IPS-15b (cell line): ENCODE results near the gene PPIP5K2.
"Not testable (repeated sequence)": the region's sequence is repeated elsewhere in the genome, so short reads cannot be mapped to it uniquely, and the experiment has no call there.

Experiments
- H3K27me3 ChIP-seq: one replicate; pipeline ENCODE4 v1.6.1; 2013; ENCODE audit warnings: low read length; ENCODE audit not compliant: control insufficient read depth, insufficient read depth
- H3K36me3 ChIP-seq: one replicate; pipeline ENCODE4 v1.6.1; 2013; ENCODE audit warnings: low read length; ENCODE audit not compliant: control insufficient read depth, insufficient read depth
- H3K4me1 ChIP-seq: one replicate; pipeline ENCODE4 v1.6.1; 2013; ENCODE audit warnings: mild to moderate bottlenecking, low read length; ENCODE audit not compliant: control insufficient read depth, insufficient read depth
- H3K4me3 ChIP-seq: one replicate; pipeline ENCODE4 v1.5.1; 2013; ENCODE audit warnings: low read depth, low read length
- H3K9ac ChIP-seq: one replicate; pipeline ENCODE4 v1.6.1; 2013; ENCODE audit warnings: low read depth, mild to moderate bottlenecking, low read length
- H3K9me3 ChIP-seq: one replicate; pipeline ENCODE4 v1.6.1; 2013; ENCODE audit warnings: mild to moderate bottlenecking, low read length; ENCODE audit not compliant: control insufficient read depth, insufficient read depth

The PPIP5K2 gene

DNA sequence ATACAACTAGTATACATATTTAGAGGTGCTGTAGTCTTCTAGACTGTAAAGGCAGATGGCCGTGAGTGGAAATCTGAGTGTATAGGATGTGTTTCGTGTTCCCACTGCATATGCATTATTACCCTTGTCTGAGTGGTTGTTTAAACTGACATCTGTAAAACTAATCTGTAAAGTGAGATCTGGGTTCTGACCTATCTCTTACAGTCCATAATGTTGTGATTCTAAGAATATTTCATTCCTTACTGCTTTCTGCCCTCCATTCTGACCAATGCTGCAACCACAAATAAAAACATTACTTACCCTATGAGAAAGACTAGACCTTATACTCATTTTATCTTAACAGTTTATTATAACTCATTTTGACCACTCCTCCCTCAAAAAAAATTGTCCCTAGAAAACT lies 90.9 kb downstream of the PPIP5K2 start:
- H3K36me3 ChIP-seq, result no peaks in the 10 kb centered on the region
- no peaks in the 10 kb centered on the region for H3K27me3 ChIP-seq
- H3K9ac ChIP-seq, result no peak overlapping the region
- H3K4me1 ChIP-seq, result peaks cover 4% of the 10 kb centered on the region
- no peaks in the 10 kb centered on the region for H3K9me3 ChIP-seq
- no peak overlapping the region for H3K4me3 ChIP-seq

- H3K27me3 ChIP-seq, result no peaks in the 10 kb centered on the region
- no peak overlapping the region for H3K4me3 ChIP-seq
- peaks cover 4% of the 10 kb centered on the region for H3K4me1 ChIP-seq
- no peaks in the 10 kb centered on the region for H3K9me3 ChIP-seq
- no peak overlapping the region for H3K9ac ChIP-seq
- no peaks in the 10 kb centered on the region for H3K36me3 ChIP-seq
Observed at GRCh38 chr5:103211576-103212561, 91.8 kb downstream of the PPIP5K2 start.

- Histone ChIP-seq H3K4me1 (peaks cover 4% of the 10 kb centered on the region), H3K9ac (no peak overlapping the region), H3K36me3 (no peaks in the 10 kb centered on the region), H3K4me3 (no peak overlapping the region), H3K9me3 (no peaks in the 10 kb centered on the region), H3K27me3 (no peaks in the 10 kb centered on the region)
Observed at GRCh38 chr5:103216137-103216536, 96.0 kb downstream of the PPIP5K2 start.

GRCh38 chr5:103216697-103217096 lies 96.6 kb downstream of the PPIP5K2 start:
- no peak overlapping the region for H3K9ac ChIP-seq

DNA sequence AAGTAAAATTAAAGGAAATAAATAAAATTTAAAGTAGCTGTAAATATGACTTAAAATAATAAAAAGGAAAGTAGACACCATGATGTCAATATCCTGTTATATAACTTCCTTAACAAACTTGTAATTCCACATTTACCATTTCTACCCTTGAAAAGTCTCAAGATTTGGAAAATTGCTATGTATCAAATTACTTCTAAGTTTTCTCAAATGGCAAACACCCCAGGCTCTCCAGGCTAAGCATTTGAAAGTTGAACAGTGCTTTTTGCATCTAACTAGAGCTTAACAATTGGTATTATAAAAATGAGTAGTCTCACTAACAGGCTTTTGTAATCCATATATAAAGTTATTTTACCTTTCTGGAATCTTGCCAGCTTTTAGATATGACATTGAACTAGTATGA lies 97.0 kb downstream of the PPIP5K2 start:
- no peak overlapping the region for H3K4me3 ChIP-seq
- no peaks in the 10 kb centered on the region for H3K9me3 ChIP-seq
- no peaks in the 10 kb centered on the region for H3K36me3 ChIP-seq
- H3K4me1 ChIP-seq, result no peaks in the 10 kb centered on the region
- H3K27me3 ChIP-seq, result no peaks in the 10 kb centered on the region
- no peak overlapping the region for H3K9ac ChIP-seq

More at GRCh38 chr5:103216697-103217096, 96.6 kb downstream of the PPIP5K2 start:
- H3K9me3 ChIP-seq, result no peaks in the 10 kb centered on the region
- no peaks in the 10 kb centered on the region for H3K27me3 ChIP-seq
- H3K4me3 ChIP-seq, result no peak overlapping the region
- H3K36me3 ChIP-seq, result no peaks in the 10 kb centered on the region
- no peaks in the 10 kb centered on the region for H3K4me1 ChIP-seq

DNA sequence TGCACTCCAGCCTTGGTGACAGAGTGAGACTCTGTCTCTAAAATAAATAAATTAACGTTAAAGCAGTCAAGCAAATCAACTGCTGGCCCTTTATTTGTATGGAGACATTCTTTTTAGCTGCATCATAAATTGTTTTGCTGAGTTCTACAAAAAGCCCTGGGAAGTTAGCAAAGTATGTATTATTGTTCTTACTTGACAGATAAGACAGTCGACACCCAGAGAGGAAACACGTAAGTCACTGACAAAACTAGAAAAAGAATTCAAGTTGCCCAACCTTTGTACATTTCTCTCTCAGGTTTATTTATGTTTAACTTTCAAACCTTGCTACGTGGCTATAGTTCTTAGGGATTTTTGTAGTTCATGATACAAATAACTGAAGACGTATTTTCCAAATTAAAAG lies 98.1 kb downstream of the PPIP5K2 start:
- Histone ChIP-seq H3K36me3 (no peaks in the 10 kb centered on the region), H3K4me1 (no peaks in the 10 kb centered on the region), H3K9me3 (no peaks in the 10 kb centered on the region), H3K27me3 (no peaks in the 10 kb centered on the region), H3K9ac (no peak overlapping the region), H3K4me3 (no peak overlapping the region)

GRCh38 chr5:103219074-103219473 lies 99.0 kb downstream of the PPIP5K2 start:
- not testable (repeated sequence) for H3K4me3 ChIP-seq, H3K9ac ChIP-seq, H3K4me1 ChIP-seq, H3K9me3 ChIP-seq, H3K27me3 ChIP-seq, H3K36me3 ChIP-seq

DNA sequence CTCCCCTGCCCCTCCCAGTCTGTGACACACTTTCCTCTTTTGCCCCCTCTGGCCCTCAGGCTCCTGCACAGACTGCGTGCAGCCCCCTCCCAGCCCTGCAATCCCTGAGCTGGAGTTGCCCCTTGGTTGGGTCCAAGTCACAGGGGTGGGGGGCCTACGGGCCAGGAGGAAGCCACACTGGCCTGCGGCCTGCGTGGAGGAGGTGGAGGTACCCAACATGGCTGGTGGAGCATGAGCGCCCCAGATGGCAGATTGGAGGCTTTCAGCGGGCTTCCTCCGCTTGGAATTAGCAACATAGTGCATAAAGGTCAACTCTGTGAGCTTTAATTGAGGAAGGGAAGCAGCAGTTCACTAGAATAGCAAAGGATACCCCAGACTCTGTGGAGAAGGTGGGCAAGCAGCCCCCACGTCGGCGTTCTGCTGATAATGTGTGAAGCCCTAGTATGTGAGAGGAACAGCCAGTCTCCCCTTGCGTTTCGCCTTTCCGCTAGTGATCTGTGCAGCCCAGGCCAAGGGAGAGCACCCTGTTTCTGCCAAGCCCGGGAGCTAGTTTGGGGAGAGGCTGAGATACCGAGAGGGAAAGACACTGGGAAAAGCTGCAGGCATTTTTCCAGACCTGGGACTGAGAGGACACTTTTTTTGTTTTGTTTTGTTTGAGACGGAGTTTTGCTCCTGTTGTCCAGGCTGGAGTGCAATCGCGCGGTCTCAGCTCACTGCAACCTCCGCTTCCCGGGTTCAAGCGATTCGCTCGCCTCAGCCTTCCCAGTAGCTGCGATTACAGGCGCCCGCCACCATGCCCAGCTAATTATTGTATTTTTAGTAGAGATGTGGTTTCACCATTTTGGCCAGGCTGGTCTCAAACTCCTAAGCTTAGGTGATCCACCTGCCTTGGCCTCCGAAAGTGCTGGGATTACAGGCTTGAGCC lies 103.2 kb downstream of the PPIP5K2 start:
- H3K4me1 ChIP-seq, result no peaks in the 10 kb centered on the region
- H3K27me3 ChIP-seq, result no peaks in the 10 kb centered on the region
- no peak overlapping the region for H3K9ac ChIP-seq
- no peaks in the 10 kb centered on the region for H3K36me3 ChIP-seq
- H3K9me3 ChIP-seq, result no peaks in the 10 kb centered on the region
- H3K4me3 ChIP-seq, result no peak overlapping the region

DNA sequence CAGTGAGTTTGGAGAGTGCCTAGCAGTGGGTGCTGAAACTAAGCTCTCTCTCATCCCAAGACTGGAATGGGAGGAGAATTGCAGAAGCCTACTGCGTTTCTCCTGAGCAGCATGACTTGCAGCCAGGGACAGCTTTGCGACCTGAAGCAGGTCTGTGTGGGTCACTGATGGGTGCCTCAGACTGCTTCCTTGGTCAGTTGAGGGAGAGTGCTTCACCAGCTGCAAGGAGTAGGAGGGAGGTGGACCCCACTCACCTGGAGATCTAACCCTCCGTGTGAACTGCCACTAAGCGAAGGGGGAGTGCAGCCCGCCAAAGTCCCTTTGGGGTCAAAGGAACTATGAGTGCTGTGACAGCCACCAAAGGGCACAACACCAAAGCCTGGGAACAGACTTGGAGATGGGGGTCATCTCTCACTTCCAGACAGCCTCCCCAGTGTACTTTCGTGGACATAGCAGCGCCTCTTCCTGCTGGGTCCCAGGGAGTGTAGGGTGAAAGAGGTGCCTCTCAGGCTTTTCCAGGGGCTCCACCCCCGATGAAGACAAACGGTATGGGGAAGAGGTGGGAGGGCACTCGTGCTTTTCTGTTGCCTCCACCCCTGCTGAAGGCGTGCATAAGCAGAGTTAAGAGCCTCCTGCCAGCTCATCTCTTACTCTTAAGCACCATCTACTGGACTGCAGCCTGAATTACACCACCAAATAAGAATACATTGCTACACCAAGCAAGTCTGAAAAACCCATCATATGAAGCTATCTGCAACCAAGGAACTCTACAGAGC lies 104.2 kb downstream of the PPIP5K2 start:
- Histone ChIP-seq H3K27me3 (no peaks in the 10 kb centered on the region), H3K9ac (no peak overlapping the region), H3K4me1 (no peaks in the 10 kb centered on the region), H3K9me3 (no peaks in the 10 kb centered on the region), H3K36me3 (no peaks in the 10 kb centered on the region), H3K4me3 (peak overlapping the region; percentile 55)

DNA sequence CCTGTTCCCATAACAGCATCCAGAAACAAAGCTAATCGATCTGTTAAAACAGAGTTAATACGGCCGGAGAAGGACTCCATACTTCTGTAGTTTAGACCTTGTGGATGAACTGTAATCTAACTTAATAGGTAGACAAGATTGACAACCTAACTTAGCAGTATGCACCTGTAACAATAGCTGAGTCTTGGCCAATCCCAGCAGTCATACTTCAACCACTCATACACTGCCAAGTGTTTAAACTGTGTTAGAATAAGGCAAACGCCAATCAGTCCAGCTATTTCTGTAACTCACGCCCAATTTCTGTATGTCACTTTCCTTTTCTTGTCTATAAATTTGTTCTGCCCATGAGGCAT lies 104.8 kb downstream of the PPIP5K2 start:
- H3K36me3 ChIP-seq, result no peaks in the 10 kb centered on the region
- no peaks in the 10 kb centered on the region for H3K4me1 ChIP-seq
- H3K9ac ChIP-seq, result no peak overlapping the region
- H3K4me3 ChIP-seq, result peak overlapping the region; percentile 55
- H3K9me3 ChIP-seq, result no peaks in the 10 kb centered on the region
- no peaks in the 10 kb centered on the region for H3K27me3 ChIP-seq

- no peaks in the 10 kb centered on the region for H3K36me3 ChIP-seq
- no peak overlapping the region for H3K9ac ChIP-seq
- no peaks in the 10 kb centered on the region for H3K27me3 ChIP-seq
- H3K4me3 ChIP-seq, result no peak overlapping the region
- no peaks in the 10 kb centered on the region for H3K4me1 ChIP-seq
- H3K9me3 ChIP-seq, result no peaks in the 10 kb centered on the region
Observed at GRCh38 chr5:103228061-103228460, 108.0 kb downstream of the PPIP5K2 start.
